Ishikawa (cell line): ENCODE measurements around the gene SLC6A3.

ENCODE experiments used
- CEBPB ChIP-seq: IDR thresholded peaks from 2 replicates; pipeline ENCODE4 v1.6.1; 2012
- CREB1 ChIP-seq: IDR thresholded peaks from 2 replicates; pipeline ENCODE4 v1.6.1; 2012; ENCODE audit warnings: low read depth
- EGR1 ChIP-seq: IDR thresholded peaks from 2 replicates; pipeline ENCODE4 v1.6.1; 2012
- EP300 ChIP-seq: IDR thresholded peaks from 2 replicates; pipeline ENCODE4 v1.6.1; 2012; ENCODE audit warnings: borderline replicate concordance
- FOXM1 ChIP-seq: IDR thresholded peaks from 2 replicates; pipeline ENCODE4 v1.6.1; 2012; ENCODE audit warnings: low read depth, borderline replicate concordance
- NFIC ChIP-seq: IDR thresholded peaks from 2 replicates; pipeline ENCODE4 v1.6.1; 2012
- RAD21 ChIP-seq: IDR thresholded peaks from 2 replicates; pipeline ENCODE4 v1.6.1; 2012; ENCODE audit warnings: low read depth
- TAF1 ChIP-seq: IDR thresholded peaks from 2 replicates; pipeline ENCODE4 v1.6.1; 2012; ENCODE audit warnings: low read depth, mild to moderate bottlenecking
- TCF12 ChIP-seq: IDR thresholded peaks from 2 replicates; pipeline ENCODE4 v1.6.1; 2012; ENCODE audit warnings: low read depth
- TEAD4 ChIP-seq: IDR thresholded peaks from 2 replicates; pipeline ENCODE4 v1.6.1; 2012
- YY1 ChIP-seq: IDR thresholded peaks from 2 replicates; pipeline ENCODE4 v1.6.1; 2012; ENCODE audit warnings: low read depth
- ZBTB7A ChIP-seq: IDR thresholded peaks from 2 replicates; pipeline ENCODE4 v1.6.1; 2012; ENCODE audit warnings: low read depth
- TF ChIP-seq, protein P1 (sequence below): IDR thresholded peaks from 2 replicates; pipeline ENCODE4 v1.6.1; 2012
- TF ChIP-seq, protein P2 (sequence below): IDR thresholded peaks from 2 replicates; pipeline ENCODE4 v1.6.1; 2012; ENCODE audit warnings: low read depth, mild to moderate bottlenecking
- TF ChIP-seq, protein P3 (sequence below): IDR thresholded peaks from 2 replicates; pipeline ENCODE4 v1.6.1; 2012

The SLC6A3 gene

DNA sequence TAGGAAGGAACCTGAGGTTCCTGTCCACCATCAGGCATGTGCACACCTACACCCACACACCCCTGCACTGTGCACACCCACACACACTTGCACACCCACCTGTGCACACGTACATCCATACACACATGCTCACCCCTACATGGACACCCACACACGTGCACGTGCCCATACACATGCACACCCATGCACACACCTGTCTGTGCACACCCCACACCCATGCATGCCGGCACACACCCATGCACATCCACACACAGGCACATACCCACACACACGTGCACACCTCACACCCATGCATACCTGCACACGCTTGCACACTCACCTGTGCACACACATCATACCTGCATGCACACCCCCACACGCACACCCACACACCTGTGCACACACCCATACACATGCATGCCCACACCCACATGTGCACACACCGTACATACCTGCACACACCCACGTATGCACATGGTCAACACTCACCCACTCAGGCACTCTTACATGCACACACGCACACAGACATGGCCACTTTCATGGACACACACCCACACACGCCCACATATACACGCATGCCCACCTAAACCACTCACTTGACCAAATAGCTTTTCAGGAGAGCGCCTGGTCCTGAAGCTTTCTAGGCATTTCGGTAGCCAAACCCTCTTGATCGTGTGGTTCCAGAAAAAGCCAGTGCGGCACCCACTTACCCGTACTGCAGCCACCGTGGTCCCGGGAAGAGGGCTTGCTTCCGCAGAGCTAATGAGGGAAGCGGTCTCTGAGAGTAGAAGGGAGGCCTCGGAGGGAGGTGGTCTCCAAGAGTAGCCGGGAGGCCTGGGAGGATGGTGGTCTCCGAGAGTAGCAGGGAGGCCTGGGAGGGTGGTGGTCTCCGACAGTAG lies 63.6 kb downstream of the SLC6A3 start:
- TF ChIP-seq YY1 (no peak), CREB1 (no peak), TAF1 (no peak), EGR1 (no peak), RAD21 (no peak)
- TF ChIP-seq, protein P1, sequence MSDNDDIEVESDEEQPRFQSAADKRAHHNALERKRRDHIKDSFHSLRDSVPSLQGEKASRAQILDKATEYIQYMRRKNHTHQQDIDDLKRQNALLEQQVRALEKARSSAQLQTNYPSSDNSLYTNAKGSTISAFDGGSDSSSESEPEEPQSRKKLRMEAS: no peak

- no peak for TF ChIP-seq NFIC
- TF ChIP-seq TEAD4: no peak
Measured at GRCh38 chr5:1380910-1381309, 64.3 kb downstream of the SLC6A3 start.

- TF ChIP-seq, protein P2, sequence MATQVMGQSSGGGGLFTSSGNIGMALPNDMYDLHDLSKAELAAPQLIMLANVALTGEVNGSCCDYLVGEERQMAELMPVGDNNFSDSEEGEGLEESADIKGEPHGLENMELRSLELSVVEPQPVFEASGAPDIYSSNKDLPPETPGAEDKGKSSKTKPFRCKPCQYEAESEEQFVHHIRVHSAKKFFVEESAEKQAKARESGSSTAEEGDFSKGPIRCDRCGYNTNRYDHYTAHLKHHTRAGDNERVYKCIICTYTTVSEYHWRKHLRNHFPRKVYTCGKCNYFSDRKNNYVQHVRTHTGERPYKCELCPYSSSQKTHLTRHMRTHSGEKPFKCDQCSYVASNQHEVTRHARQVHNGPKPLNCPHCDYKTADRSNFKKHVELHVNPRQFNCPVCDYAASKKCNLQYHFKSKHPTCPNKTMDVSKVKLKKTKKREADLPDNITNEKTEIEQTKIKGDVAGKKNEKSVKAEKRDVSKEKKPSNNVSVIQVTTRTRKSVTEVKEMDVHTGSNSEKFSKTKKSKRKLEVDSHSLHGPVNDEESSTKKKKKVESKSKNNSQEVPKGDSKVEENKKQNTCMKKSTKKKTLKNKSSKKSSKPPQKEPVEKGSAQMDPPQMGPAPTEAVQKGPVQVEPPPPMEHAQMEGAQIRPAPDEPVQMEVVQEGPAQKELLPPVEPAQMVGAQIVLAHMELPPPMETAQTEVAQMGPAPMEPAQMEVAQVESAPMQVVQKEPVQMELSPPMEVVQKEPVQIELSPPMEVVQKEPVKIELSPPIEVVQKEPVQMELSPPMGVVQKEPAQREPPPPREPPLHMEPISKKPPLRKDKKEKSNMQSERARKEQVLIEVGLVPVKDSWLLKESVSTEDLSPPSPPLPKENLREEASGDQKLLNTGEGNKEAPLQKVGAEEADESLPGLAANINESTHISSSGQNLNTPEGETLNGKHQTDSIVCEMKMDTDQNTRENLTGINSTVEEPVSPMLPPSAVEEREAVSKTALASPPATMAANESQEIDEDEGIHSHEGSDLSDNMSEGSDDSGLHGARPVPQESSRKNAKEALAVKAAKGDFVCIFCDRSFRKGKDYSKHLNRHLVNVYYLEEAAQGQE: no peak
- TF ChIP-seq NFIC: no peak
- peak; percentile 30; the same call in 1 of the 2 replicates for TF ChIP-seq RAD21
- no peak for TF ChIP-seq CREB1
- TF ChIP-seq TEAD4: no peak
- no peak for TF ChIP-seq EGR1
Measured at GRCh38 chr5:1380011-1380817, 65.0 kb downstream of the SLC6A3 start.

DNA sequence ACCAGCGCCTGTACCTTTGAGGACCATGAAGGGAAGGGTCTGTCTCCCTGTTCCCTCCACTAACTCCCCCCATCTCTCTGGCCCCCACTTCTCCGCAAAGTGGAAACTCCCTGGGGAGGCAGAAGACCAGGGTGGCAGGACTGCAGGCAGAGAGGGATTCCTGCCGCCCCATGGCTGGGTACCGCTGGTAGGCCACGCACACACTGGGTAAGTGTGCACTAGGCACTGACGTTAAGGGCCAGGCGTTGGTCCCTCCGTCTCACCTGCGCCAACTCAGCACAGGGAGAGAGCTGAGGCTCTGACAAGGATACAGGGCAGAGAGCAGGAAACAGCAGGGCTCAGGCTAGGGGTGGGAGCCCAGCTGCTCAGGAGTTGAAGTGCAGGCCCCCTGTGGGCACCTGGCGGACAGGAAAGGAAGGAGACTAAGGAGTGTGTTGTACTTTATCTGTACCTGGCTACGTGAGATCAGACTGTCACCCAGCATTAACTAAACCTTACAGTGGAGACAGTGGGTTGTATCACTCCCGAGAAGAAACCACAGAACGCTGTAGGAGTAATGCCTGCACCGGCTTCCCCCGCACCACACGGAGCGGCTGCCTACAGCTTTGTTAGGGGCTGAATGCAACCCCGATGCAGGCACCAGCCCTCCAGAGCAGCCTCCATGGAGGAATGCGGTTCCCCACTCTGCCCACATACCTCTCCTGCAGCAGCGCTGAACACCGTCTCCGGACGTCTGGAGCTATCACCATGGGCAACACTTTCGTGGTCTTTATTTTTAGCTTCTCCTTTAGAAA lies 66.2 kb downstream of the SLC6A3 start:
- TF ChIP-seq EGR1 (no peak), CEBPB (no peak), TAF1 (no peak), NFIC (no peak), TCF12 (no peak), ZBTB7A (no peak), RAD21 (no peak), FOXM1 (no peak), CREB1 (no peak)
- TF ChIP-seq, protein P3, sequence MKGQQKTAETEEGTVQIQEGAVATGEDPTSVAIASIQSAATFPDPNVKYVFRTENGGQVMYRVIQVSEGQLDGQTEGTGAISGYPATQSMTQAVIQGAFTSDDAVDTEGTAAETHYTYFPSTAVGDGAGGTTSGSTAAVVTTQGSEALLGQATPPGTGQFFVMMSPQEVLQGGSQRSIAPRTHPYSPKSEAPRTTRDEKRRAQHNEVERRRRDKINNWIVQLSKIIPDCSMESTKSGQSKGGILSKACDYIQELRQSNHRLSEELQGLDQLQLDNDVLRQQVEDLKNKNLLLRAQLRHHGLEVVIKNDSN: no peak
- TF ChIP-seq, protein P2: no peak

DNA sequence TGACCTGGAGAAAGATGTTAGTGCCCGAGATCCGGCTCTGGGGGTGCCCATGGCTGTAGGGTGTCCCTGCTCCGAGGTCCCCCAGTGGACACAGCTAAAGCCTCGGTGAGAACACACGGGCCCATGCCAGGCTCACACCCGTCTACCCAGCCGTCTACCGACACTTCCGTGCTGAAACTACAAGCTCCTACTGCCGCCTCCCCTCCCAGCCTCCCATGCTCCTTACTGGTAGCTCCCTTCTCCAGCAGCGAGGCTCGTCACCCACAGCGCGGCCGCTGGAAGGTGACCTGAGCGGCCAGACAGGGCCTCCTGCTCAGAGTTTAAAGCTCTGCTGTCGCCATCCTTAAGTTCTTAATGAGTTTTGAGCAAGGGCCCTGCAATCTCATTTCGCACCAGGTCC lies 67.1 kb downstream of the SLC6A3 start:
- TF ChIP-seq CREB1 (no peak), CEBPB (no peak), YY1 (no peak), NFIC (no peak), FOXM1 (no peak), EGR1 (no peak), RAD21 (no peak), TCF12 (no peak), TEAD4 (no peak), EP300 (no peak), ZBTB7A (no peak)
- TF ChIP-seq, protein P3: no peak
- TF ChIP-seq, protein P1: no peak
- TF ChIP-seq, protein P2: no peak
